Hippocampal formation (tissue), 2 donors: Measurements from ENCODE around the gene SUGCT.
"Not testable (repeated sequence)": the region's sequence is repeated elsewhere in the genome, so short reads cannot be mapped to it uniquely, and the experiment has no call there.

Experiments used
- DNase-seq, 2 donors: peaks; one replicate each; lab custom pipeline; 2025; lab: John Stamatoyannopoulos, UW

The SUGCT gene

GRCh38 chr7:40139891-40140290 is 5.1 kb downstream of the SUGCT start:
- not testable (repeated sequence) for DNase-seq

DNA sequence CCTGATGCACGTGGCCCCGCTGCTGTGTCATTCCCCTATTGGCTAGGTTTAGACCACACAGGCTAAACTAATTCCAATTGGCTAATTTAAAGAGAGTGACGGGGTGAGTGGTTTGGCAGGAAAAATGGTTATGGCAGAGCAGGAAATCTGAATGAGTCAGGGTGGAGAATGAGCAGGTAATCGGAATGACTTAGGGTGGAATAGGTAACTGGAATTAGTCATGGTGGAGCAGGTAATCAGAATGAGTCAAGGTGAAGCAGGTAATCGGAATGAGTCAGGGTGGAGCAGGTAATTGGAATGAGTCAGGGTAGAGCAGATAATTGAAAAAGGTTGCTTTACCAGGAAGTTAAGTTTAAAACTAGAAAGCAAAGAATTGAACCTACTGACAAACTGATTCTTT is 7.1 kb downstream of the SUGCT start:
- not testable (repeated sequence) for DNase-seq

DNA sequence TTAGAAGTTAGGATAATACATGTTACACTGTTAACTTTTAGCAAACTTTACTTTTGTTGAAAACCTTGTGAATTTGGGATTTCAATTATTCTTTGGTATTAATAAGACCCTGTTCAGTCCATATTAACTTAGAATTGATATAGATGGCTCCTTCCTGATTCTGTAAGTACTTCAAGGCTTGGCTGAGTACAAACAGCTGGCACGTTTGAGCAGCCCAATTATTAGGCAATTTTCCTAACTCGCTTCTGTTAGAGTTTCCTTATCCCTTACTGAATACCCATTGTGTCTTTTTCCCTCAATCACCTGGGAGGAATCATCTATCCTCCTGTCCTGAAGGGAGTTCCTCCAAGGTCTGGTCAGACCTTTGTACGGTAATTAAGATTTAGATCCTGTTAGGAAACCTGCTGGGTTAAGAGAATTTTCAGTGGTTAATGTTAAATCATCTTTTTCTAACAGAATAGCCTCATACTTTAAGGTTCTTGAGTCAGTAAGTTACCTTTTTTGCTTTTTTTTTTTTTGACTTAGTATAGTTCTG is 10.9 kb downstream of the SUGCT start:
- not testable (repeated sequence) for DNase-seq

DNA sequence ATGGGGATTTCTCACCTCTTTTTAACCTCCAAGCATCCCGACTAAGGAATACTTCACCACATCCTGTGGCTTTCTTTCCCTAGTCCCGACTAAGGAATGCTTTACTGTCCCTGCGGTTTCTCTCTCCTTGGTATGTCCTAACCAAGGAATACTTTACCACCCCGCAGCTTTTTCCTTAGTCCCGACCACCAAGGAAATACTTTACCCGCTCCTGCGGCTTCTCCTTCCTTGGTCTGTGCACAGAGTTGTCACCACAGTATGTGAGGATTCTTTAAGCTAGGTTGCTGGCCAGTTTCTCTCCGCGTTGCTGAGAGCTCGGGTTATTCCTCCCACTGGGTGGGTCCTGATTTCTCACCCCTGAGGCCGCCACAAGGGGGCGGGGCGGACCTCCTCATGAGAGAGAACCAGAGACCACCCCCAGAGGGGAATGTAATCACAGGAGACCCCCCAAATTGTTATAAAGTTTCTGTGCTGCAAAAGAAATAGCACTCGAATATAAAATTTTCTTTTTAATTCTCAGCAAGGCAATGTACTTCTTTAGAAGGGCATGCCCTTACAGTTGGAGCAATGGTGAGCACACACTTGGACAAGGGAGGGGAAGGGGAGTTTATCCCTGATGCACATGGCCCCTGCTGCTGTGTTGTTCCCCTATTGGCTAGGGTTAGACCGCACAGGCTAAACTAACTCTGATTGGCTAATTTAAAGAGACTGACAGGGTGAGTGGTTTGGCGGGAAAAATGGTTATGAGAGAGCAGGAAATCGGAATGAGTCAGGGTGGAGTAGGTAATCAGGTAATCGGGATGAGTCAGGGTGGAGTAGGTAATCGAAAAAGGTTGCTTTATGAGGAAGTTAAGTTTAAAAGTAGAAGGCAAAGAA is 12.8 kb downstream of the SUGCT start:
- DNase-seq = no peak

DNA sequence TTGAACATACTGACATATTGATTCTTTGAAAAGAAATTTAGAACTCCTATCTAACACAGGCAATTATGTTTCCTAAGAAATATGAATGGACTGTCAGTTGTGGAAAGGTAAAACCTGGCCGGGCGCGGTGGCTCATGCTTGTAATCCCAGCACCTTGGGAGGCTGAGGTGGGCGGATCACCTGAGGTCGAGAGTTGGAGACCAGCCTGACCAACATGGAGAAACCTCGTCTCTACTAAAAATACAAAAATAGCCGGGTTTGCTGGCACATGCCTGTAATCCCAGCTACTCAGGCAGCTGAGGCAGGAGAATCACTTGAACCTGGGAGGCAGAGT is 13.4 kb downstream of the SUGCT start:
- not testable (repeated sequence) for DNase-seq

- no peak for DNase-seq
Observed at GRCh38 chr7:40148671-40149070, 13.9 kb downstream of the SUGCT start.

GRCh38 chr7:40151504-40151903 is 16.7 kb downstream of the SUGCT start:
- no peak for DNase-seq

DNA sequence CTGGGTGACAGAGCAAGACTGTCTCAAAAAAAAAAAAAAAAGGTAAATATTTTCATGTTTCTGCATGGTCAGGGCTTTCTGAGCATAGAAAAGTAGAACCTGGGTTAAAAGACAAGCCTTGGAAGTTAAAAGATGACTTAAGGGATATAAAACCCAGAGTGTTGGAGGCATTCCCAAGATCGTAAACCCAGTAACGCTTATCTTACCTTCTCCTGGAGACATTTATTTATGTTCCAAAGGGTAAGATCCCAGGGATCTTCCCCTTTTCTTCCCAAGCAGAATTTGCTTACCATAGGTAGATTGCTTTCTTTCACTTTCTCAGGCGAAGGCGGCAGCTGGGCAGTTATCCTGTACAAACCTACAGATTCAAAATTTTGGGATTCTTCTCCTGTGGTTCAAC is 22.2 kb downstream of the SUGCT start:
- no peak for DNase-seq

GRCh38 chr7:40162516-40162915 is 27.7 kb downstream of the SUGCT start:
- DNase-seq = no peak

DNA sequence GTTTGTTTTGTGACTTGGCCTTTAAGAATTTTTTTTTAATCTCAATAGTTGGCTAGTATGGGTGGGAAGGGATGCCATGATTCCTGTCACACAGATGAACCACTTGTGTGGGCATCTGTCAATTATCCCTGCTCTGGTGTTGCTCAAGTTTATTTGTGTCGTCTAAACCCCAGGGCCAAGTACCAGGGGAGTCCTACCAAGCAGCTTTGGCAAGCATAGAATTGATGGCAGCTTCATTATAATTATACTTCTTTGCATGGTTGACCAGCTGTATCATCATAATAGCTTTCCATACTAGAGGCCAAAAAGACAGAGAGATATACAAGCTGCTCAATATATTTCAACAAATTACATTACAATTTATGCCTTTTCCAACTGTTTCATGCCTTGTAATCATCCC is 30.4 kb downstream of the SUGCT start:
- no peak for DNase-seq

DNA sequence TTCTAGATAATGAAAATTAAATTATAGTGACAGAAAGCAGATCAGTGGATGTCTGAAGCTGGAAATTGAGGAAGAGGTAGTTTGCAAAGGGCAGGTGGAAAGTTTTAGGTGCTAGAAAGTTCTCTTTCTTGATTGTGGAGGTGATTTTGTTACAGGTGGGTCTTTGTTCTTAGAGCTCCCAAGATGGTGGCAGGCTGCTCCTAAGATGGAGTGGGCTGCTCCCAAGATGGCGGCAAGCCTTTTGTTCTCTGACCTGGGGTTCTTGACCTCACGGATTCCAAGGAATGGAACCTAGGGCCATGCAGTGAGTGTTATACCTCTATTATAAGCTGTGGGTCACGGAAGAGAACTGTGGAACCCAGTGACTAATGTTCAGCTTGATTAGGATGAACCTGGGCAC is 32.5 kb downstream of the SUGCT start:
- DNase-seq = no peak

GRCh38 chr7:40168266-40168665 is 33.5 kb downstream of the SUGCT start:
- not testable (repeated sequence) for DNase-seq

GRCh38 chr7:40173121-40173520 is 38.3 kb downstream of the SUGCT start:
- DNase-seq = not testable (repeated sequence)

- not testable (repeated sequence) for DNase-seq
Observed at GRCh38 chr7:40175256-40175655, 40.5 kb downstream of the SUGCT start.

- DNase-seq = no peak
Observed at GRCh38 chr7:40175725-40176510, 41.1 kb downstream of the SUGCT start.

DNA sequence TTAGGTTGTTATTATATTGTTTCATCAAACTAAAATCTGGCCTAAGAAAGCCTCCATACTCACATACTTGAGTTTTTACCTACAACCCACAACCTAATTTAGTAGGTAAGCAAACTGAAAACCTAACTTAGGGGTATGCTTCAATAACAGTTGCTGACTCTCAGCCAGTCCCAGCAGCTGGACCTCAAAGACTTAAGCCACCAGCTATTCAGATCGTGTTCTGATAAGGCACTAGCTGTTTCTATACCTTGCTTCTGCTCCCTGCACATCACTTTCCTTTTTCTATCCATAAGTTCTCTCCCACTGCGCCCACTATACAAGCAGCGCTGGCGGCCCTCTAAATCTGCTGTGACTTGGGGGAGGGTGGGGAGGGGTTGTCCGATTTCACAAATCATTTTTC is 42.3 kb downstream of the SUGCT start:
- no peak for DNase-seq

DNA sequence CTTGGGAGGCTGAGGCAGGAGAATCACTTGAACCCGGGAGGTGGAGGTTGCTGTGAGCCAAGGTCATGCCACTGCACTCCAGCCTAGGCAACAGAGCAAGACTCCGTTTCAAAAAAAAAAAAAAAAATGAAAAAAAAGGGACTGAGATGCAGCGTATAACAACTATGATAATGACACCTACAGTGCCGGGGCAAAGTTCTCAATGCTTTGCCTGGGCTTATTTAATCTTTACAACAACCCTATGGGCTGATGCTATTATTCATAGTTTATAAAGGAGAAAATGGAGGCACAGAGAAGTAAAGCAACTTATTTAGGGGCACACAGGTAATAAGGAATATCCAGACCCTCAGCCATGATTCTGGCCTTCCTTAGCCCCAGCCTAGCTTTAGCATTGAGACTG is 47.6 kb downstream of the SUGCT start:
- no peak for DNase-seq

DNA sequence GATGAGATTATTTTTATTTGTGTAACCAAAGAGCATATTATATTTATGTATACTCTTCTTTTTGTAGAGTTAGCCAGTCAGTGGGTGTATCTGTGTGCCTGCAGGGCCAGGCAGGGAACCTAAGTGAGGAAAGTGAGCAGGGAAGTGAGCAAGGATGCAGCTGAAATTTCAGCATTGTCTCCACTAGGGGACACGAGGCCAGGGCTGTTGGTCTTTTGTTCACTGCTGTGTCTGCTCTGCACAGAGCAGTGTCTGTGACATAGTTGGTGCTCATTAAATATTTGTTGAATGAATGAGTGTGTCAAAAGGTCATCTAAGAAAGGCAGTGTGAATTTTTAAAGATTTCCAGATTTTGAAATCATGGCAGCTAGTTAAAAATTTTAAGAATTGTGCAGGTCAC is 51.8 kb downstream of the SUGCT start:
- DNase-seq = no peak

DNA sequence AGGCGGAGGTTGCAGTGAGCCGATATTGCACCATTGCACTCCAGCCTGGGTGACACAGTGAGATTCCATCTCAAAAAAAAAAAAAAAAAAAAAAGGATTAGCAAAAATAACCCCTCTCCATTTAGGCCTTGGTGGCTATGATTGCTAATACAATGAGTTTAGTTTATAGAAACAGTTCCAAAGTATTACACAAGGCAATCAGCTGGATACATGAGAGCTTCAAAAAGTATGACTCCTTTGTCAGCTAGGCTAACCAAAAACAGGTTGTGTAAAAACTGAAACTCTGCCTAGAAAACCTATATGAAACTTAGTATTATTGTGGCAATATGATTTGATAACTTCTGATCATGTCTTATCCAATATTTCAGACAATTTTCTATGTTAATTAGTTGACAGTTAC is 57.2 kb downstream of the SUGCT start:
- DNase-seq = no peak

GRCh38 chr7:40194745-40195144 is 59.9 kb downstream of the SUGCT start:
- no peak for DNase-seq

GRCh38 chr7:40197527-40197926 is 62.7 kb downstream of the SUGCT start:
- DNase-seq = no peak

DNA sequence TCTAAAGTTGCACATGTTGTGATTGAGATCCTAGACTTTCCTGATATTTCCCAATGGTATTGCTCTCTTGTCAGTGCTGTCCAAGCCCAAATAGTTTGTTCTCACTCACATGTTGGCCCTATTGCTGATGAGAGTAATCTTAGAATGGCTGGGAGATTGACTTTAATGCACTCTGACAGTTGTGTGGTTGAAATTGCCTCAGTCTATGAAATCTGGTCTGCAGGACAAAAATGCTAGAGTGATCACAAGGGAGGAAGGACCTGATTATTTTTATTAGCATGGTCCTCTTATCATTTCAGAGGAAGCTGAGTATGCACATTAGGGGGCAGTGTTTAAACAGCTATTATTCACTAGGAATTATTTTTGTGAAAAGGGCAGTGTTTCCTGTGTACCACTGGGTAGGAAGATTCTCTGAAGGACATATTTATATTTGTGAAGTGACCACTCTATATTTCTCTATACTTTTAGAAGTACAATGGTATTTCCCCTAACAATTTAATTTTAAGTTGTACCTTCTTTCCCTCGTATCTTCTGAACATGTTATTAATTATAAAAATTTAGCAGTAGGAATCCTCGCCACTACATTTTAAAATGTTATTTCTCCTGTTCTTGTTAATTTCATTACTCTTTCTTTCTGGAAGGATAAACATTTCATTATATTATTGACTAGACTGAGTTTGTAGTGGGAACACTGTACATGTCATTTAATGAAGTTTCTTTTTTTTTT is 64.4 kb downstream of the SUGCT start:
- DNase-seq = peak in 1 of 2 donors; percentile 5
